Measurements from ENCODE around the gene CDH4. TPM values are rescaled to one million over a fixed set of nuclear protein-coding genes. Genes with fewer than 3 reads are reported as not detected.

The CDH4 gene
- total RNA-seq, 2 donors from 2014 or later, result not detected

GRCh38 chr20:61331543-61331942 lies 79.5 kb downstream of the CDH4 start:
- ATAC-seq (ENCODE audit: insufficient number of reproducible peaks, low FRiP score, low read depth), result no peak
- Histone ChIP-seq H3K4me1 (ENCODE audit: control insufficient read depth in 1 of 2, low read depth in 2 of 2) (no peaks in the 10 kb centered on the region), H3K27ac (no peak overlapping the region), H3K36me3 (no peaks in the 10 kb centered on the region), H3K4me3 (no peak overlapping the region), H3K9me3 (no peaks in the 10 kb centered on the region), H3K27me3 (replicated peaks; ENCODE audit: insufficient read depth) (no peaks in the 10 kb centered on the region)
- TF ChIP-seq CTCF (IDR thresholded peaks at IDR 0.05), result no peak
- no peak for DNase-seq (ENCODE audit: low spot score)

GRCh38 chr20:61332016-61332975 lies 80.2 kb downstream of the CDH4 start:
- Histone ChIP-seq H3K4me1 (ENCODE audit: control insufficient read depth in 1 of 2, low read depth in 2 of 2) (no peaks in the 10 kb centered on the region), H3K27me3 (replicated peaks; ENCODE audit: insufficient read depth) (no peaks in the 10 kb centered on the region), H3K9me3 (no peaks in the 10 kb centered on the region), H3K27ac (no peak overlapping the region), H3K4me3 (no peak overlapping the region), H3K36me3 (no peaks in the 10 kb centered on the region)
- DNase-seq (ENCODE audit: low spot score) (no peak), ATAC-seq (ENCODE audit: insufficient number of reproducible peaks, low FRiP score, low read depth) (no peak)
- TF ChIP-seq CTCF (IDR thresholded peaks at IDR 0.05), result no peak

GRCh38 chr20:61333484-61334108 lies 81.5 kb downstream of the CDH4 start:
- Histone ChIP-seq H3K9me3 (no peaks in the 10 kb centered on the region), H3K27me3 (replicated peaks; ENCODE audit: insufficient read depth) (no peaks in the 10 kb centered on the region), H3K4me1 (ENCODE audit: control insufficient read depth in 1 of 2, low read depth in 2 of 2) (no peaks in the 10 kb centered on the region), H3K4me3 (no peak overlapping the region), H3K27ac (no peak overlapping the region), H3K36me3 (no peaks in the 10 kb centered on the region)
- DNase-seq (ENCODE audit: low spot score), result no peak
- no peak for TF ChIP-seq CTCF (IDR thresholded peaks at IDR 0.05)
- no peak for ATAC-seq (ENCODE audit: insufficient number of reproducible peaks, low FRiP score, low read depth)

GRCh38 chr20:61340157-61340556 lies 88.1 kb downstream of the CDH4 start:
- ATAC-seq (ENCODE audit: insufficient number of reproducible peaks, low FRiP score, low read depth) (no peak), DNase-seq (ENCODE audit: low spot score) (no peak)
- no peak for TF ChIP-seq CTCF (IDR thresholded peaks at IDR 0.05)
- Histone ChIP-seq H3K27me3 (replicated peaks; ENCODE audit: insufficient read depth) (no peaks in the 10 kb centered on the region), H3K27ac (no peak overlapping the region), H3K4me1 (ENCODE audit: control insufficient read depth in 1 of 2, low read depth in 2 of 2) (no peaks in the 10 kb centered on the region), H3K4me3 (no peak overlapping the region), H3K9me3 (no peaks in the 10 kb centered on the region), H3K36me3 (no peaks in the 10 kb centered on the region)

- no peak overlapping the region for H3K27ac ChIP-seq
- TF ChIP-seq CTCF (IDR thresholded peaks at IDR 0.05), result no peak
- no peak for ATAC-seq (ENCODE audit: insufficient number of reproducible peaks, low FRiP score, low read depth)
- H3K9me3 ChIP-seq, result no peaks in the 10 kb centered on the region
- no peak overlapping the region for H3K4me3 ChIP-seq
- H3K4me1 ChIP-seq (ENCODE audit: control insufficient read depth in 1 of 2, low read depth in 2 of 2), result no peaks in the 10 kb centered on the region
- H3K27me3 ChIP-seq (replicated peaks; ENCODE audit: insufficient read depth), result no peaks in the 10 kb centered on the region
- H3K36me3 ChIP-seq, result no peaks in the 10 kb centered on the region
- DNase-seq (ENCODE audit: low spot score), result no peak
These were observed 89.5 kb downstream of the CDH4 start for GRCh38 chr20:61341605-61342004.
